ENCODE data around the gene GBP3.
"Not testable (repeated sequence)": the region's sequence is repeated elsewhere in the genome, so short reads cannot be mapped to it uniquely, and the experiment has no call there.

DNA sequence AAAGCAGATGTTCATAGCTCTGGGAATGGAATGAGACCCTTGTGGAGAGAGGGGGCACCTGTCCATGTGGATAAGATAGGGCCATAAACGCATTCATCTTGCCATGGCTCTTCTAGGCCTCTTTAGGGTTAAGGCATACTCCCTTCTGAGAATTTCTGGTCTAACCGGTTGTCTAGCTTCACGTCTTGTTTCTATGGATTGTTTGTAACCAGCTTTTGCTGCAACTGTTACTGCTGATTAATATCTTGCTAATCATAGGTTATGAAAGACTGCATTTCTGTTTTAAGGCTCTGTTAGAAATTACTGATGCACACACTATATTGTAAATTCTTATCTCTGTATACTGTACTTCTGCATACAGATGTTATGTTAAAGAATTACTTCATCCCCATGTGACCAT lies 4.3 kb downstream of the GBP3 start:
- not testable (repeated sequence) for TF ChIP-seq ELF4 (IDR thresholded peaks at IDR 0.05); FOXK2 (IDR thresholded peaks at IDR 0.05); BHLHE40 (IDR thresholded peaks at IDR 0.05; ENCODE audit: borderline replicate concordance); FOXA1 (IDR thresholded peaks at IDR 0.05); CTBP1 (IDR thresholded peaks at IDR 0.05; ENCODE audit: borderline replicate concordance); SUZ12 (IDR thresholded peaks at IDR 0.05); ZNF384 (IDR thresholded peaks at IDR 0.05); SP1 (IDR thresholded peaks at IDR 0.05); HDGF (IDR thresholded peaks at IDR 0.05; ENCODE audit: borderline replicate concordance); FOXM1 (IDR thresholded peaks at IDR 0.05; ENCODE audit: borderline replicate concordance)
- TF ChIP-seq, protein P1, sequence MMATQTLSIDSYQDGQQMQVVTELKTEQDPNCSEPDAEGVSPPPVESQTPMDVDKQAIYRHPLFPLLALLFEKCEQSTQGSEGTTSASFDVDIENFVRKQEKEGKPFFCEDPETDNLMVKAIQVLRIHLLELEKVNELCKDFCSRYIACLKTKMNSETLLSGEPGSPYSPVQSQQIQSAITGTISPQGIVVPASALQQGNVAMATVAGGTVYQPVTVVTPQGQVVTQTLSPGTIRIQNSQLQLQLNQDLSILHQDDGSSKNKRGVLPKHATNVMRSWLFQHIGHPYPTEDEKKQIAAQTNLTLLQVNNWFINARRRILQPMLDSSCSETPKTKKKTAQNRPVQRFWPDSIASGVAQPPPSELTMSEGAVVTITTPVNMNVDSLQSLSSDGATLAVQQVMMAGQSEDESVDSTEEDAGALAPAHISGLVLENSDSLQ (IDR thresholded peaks at IDR 0.05), result not testable (repeated sequence)

Data from HEK293T (cell line).